Measurements from ENCODE around the gene TRMT13.

DNA sequence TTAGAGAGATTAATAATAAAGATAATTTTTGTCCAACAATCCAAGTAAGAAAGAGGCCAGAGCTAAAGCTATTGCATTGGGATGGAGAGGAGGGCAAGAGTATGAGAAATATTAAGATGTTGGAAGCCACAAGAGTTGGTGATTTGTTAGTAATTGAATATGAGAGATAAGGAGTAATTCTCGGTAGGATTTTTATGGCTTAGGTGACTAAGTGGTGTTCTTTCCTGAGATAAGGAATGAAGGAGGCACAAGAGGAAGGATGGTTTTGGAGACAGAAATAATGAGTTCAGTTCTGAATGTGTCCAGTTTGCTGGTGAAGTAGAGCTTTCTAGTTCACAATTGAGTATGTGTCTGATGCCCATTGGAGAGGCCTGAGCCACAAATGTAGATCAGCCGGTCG is 9.4 kb downstream of the TRMT13 start:
- TF ChIP-seq POLR2AphosphoS5 (IDR thresholded peaks at IDR 0.05; ENCODE audit: low read depth, low read length) = no peak
- no peak for TF ChIP-seq TAF1 (IDR thresholded peaks at IDR 0.05; ENCODE audit: borderline replicate concordance, insufficient read depth, low read length)
- no peak for TF ChIP-seq SIN3A (IDR thresholded peaks at IDR 0.05; ENCODE audit: borderline replicate concordance, insufficient read depth, low read length)
- no peak for TF ChIP-seq FOXP2 (optimal IDR thresholded peaks at IDR 0.05; ENCODE audit: borderline replicate concordance, extremely low read depth, extremely low read length, insufficient read depth)
